ENCODE measurements around the gene ANO2. TPM values are rescaled to one million over a fixed set of nuclear protein-coding genes. Genes with fewer than 3 reads are reported as not detected.

ANO2 gene
- polyA plus RNA-seq, 1 experiment = 0.09 TPM

GRCh38 chr12:5783289-5783920, 161.7 kb downstream of the ANO2 start:
- CTCF ChIA-PET = no interaction called here
- TF ChIP-seq CTCF (IDR thresholded peaks at IDR 0.05; ENCODE audit: low read depth, low read length) = no peak
- POLR2A ChIA-PET = no interaction called here
- no peak overlapping the region for H3K27ac ChIP-seq (ENCODE audit: low read depth, low read length)
- H3K27me3 ChIP-seq (ENCODE audit: control insufficient read depth, insufficient read depth, low read length) = no peaks in the 10 kb centered on the region
- H3K9me3 ChIP-seq (ENCODE audit: control insufficient read depth, insufficient read depth, low read length) = no peaks in the 10 kb centered on the region
- no peak overlapping the region for H3K4me3 ChIP-seq (ENCODE audit: low read depth, low read length)
- no peak for DNase-seq (ENCODE audit: low read depth, low spot score)

- no peak for DNase-seq (ENCODE audit: low read depth, low spot score)
- POLR2A ChIA-PET = no interaction called here
- Histone ChIP-seq H3K9me3 (ENCODE audit: control insufficient read depth, insufficient read depth, low read length) (no peaks in the 10 kb centered on the region), H3K4me3 (ENCODE audit: low read depth, low read length) (no peak overlapping the region), H3K27ac (ENCODE audit: low read depth, low read length) (no peak overlapping the region), H3K27me3 (ENCODE audit: control insufficient read depth, insufficient read depth, low read length) (no peaks in the 10 kb centered on the region)
- no peak for TF ChIP-seq CTCF (IDR thresholded peaks at IDR 0.05; ENCODE audit: low read depth, low read length)
- CTCF ChIA-PET = no interaction called here
These were observed 164.5 kb downstream of the ANO2 start for GRCh38 chr12:5780536-5780935.

GRCh38 chr12:5779401-5779800, 165.7 kb downstream of the ANO2 start:
- TF ChIP-seq CTCF (IDR thresholded peaks at IDR 0.05; ENCODE audit: low read depth, low read length) = no peak
- no peak for DNase-seq (ENCODE audit: low read depth, low spot score)
- Histone ChIP-seq H3K27ac (ENCODE audit: low read depth, low read length) (no peak overlapping the region), H3K27me3 (ENCODE audit: control insufficient read depth, insufficient read depth, low read length) (no peaks in the 10 kb centered on the region), H3K9me3 (ENCODE audit: control insufficient read depth, insufficient read depth, low read length) (no peaks in the 10 kb centered on the region), H3K4me3 (ENCODE audit: low read depth, low read length) (no peak overlapping the region)
- CTCF ChIA-PET = no interaction called here
- POLR2A ChIA-PET = no interaction called here

GRCh38 chr12:5778821-5779220, 166.2 kb downstream of the ANO2 start:
- DNase-seq (ENCODE audit: low read depth, low spot score) = no peak
- H3K27ac ChIP-seq (ENCODE audit: low read depth, low read length) = no peak overlapping the region
- H3K27me3 ChIP-seq (ENCODE audit: control insufficient read depth, insufficient read depth, low read length) = no peaks in the 10 kb centered on the region
- CTCF ChIA-PET = no interaction called here
- POLR2A ChIA-PET = no interaction called here
- TF ChIP-seq CTCF (IDR thresholded peaks at IDR 0.05; ENCODE audit: low read depth, low read length) = no peak
- no peak overlapping the region for H3K4me3 ChIP-seq (ENCODE audit: low read depth, low read length)
- H3K9me3 ChIP-seq (ENCODE audit: control insufficient read depth, insufficient read depth, low read length) = no peaks in the 10 kb centered on the region

GRCh38 chr12:5777451-5777850, 167.6 kb downstream of the ANO2 start:
- POLR2A ChIA-PET = no interaction called here
- Histone ChIP-seq H3K4me3 (ENCODE audit: low read depth, low read length) (no peak overlapping the region), H3K27me3 (ENCODE audit: control insufficient read depth, insufficient read depth, low read length) (peaks cover 3% of the 10 kb centered on the region), H3K27ac (ENCODE audit: low read depth, low read length) (no peak overlapping the region), H3K9me3 (ENCODE audit: control insufficient read depth, insufficient read depth, low read length) (no peaks in the 10 kb centered on the region)
- DNase-seq (ENCODE audit: low read depth, low spot score) = no peak
- CTCF ChIA-PET = no interaction called here
- no peak for TF ChIP-seq CTCF (IDR thresholded peaks at IDR 0.05; ENCODE audit: low read depth, low read length)
